Sciatic nerve (tissue), 2 donors: ENCODE data around the gene MET. TPM values are rescaled to one million over a fixed set of nuclear protein-coding genes. Genes with fewer than 3 reads are reported as not detected.
A peak's percentile ranks its signal among the peaks of the same experiment; 100 is the strongest.

Source experiments
- ATAC-seq: fragments of 200-7000 bp; cut with Tn5 transposase; one replicate; pipeline ENCODE4 v1.9.1; 2020; ENCODE audit warnings: mild to moderate bottlenecking, moderate library complexity
- DNase-seq: peaks from one replicate; pipeline ENCODE4 v3.0.0-alpha.2; 2020; ENCODE audit warnings: low spot score
- intact Hi-C: fragments of 100-400 bp; cut with DNase I; formaldehyde crosslinking; loops from one replicate; pipeline ENCODE4 v1.14.2; 2022
- total RNA-seq: library from RNA; stranded (reverse); fragmentation: NEBNext Ultra II Directional; extraction: Animal tissue kit (Norgen Biotek cat#: 25700); gene quantifications from one replicate; pipeline ENCODE4 v1.2.1, GENCODE V29; 2021
- donor health status: DM: no; HTN: no; CAD: no.
- donor health status: DM: no; HTN: no; CAD: no.

Gene MET
- total RNA-seq, 1 donor from 2014 or later, result 60.7 TPM

GRCh38 chr7:116792813-116793212 lies 120.8 kb downstream of the MET start:
- ATAC-seq (no peak), DNase-seq (no peak)
- intact Hi-C loops, result no loop called here

DNA sequence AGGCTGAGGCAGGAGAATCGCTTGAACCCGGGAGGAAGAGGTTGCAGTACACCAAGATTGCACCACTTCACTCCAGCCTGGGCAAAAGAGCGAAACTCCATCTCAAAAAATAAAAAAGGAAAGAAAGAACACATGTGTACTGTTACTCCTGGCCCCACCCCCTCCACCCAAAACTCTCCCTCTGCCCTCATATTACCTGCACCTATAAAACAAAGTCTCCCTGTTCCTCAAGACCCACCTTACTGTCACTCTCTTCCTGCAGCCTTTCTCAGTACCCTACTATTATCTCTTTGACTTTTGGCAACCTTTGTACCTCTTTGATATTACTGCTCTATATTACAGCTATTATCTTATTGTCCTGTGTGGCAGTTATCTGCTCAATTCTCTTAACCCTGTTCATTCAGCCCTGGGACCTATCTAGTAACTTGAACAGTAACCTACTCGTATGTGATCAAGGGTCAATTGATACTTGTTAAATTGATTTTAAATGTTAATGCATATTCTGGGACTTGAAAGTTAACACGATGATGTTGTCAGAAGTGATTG lies 121.9 kb downstream of the MET start:
- intact Hi-C loops, result no loop called here
- ATAC-seq, result no peak

DNA sequence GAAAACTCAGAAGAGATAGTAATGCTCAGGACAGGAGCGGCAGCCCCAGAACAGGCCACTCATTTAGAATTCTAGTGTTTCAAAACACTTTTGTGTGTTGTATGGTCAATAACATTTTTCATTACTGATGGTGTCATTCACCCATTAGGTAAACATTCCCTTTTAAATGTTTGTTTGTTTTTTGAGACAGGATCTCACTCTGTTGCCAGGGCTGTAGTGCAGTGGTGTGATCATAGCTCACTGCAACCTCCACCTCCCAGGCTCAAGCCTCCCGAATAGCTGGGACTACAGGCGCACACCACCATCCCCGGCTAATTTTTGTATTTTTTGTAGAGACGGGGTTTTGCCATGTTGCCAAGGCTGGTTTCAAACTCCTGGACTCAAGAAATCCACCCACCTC lies 124.5 kb downstream of the MET start:
- DNase-seq (no peak), ATAC-seq (no peak)
- intact Hi-C loops, result no loop called here

More for the DNA sequence above, 121.9 kb downstream of the MET start:
- no peak for DNase-seq

GRCh38 chr7:116797612-116798011 lies 125.6 kb downstream of the MET start:
- ATAC-seq, result peak; percentile 52
- DNase-seq, result no peak
- intact Hi-C loops, result no loop called here

DNA sequence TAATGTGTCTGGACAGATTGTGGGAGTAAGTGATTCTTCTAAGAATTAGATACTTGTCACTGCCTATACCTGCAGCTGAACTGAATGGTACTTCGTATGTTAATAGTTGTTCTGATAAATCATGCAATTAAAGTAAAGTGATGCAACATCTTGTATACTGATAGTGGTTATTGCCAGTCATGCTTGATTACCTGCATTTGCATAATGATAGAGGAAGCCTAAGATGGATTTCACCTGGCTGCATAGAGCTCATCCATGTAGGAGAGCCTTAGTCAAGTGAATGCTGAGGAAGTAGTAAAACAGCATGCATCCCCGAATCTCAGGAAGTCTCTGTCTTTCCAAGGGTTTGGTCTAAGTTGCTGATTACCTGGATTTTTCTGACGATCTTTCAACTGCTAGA lies 126.2 kb downstream of the MET start:
- no peak for DNase-seq
- ATAC-seq, result no peak
- intact Hi-C loops, result no loop called here

- no peak for DNase-seq
- ATAC-seq, result no peak
- intact Hi-C loops, result no loop called here
These were observed 127.9 kb downstream of the MET start for GRCh38 chr7:116799916-116800315.

DNA sequence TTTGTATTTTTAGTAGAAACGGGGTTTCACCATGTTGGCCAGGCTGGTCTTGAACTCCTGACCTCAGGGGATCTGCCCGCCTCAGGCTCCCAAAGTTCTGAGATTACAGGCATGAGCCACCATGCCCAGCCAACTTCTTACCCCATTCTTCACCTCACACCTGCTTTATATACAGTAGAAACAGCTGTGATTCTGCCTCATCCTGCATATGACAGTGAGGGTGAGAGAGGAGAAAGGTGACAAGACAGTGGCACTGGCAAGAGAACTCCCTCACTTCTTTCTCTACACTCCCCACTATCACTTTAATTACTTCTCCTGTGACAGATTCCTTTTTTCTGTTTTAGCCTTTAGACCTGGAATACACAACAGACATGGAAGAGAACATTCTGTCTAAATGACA lies 128.6 kb downstream of the MET start:
- intact Hi-C loops, result no loop called here
- ATAC-seq (no peak), DNase-seq (no peak)

- DNase-seq, result no peak
- intact Hi-C loops, result no loop called here
- ATAC-seq, result no peak
These were observed 129.2 kb downstream of the MET start for GRCh38 chr7:116801092-116801710.

DNA sequence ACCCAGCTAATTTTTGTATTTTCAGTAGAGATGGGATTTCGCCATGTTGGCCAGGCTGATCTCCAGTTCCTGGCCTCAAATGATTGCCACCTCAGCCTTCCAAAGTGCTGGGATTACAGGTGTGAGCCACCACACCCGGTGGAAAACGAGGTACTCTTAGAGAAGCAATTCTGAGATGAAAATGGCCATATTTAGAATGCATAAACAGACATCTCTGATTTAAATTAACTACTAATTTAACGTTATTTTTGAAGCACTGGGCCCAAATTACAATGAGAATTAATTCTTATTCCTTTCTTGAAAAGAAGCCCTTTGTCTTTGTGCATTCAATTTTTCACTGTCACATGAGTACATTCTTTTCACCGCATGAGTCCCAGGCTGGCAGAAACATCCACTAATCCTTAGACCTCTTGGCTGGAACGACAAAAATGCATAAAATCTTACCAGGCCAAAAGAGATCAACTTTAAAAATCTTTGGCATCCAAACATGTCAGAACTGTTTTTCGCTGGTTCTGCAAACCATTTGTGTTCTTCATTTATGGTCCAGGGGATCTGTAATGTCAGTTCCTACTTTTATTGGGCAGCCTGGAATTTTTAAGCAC lies 130.2 kb downstream of the MET start:
- intact Hi-C loops, result no loop called here
- DNase-seq (no peak), ATAC-seq (no peak)

DNA sequence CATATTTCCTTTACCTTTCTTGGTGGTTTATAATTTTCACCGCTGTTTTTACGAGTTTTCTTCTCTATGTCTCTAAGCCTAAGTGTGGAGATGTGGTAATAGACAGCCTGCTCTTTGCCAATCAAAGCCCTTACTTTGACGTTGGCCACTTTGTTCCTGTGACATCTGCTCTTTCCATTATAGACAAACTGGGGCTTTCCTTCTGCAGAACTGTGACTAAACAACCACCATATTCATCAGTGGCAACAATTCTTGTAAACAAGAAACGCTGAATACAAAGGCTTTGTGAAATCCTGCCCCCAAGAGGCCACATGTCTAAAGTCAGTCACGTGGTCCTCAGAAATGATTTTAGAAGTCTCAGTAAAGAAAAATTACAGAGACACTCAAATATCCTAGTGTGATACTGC lies 130.8 kb downstream of the MET start:
- peak; percentile 54 for ATAC-seq
- no peak for DNase-seq
- intact Hi-C loops, result no loop called here

GRCh38 chr7:116804471-116804870 lies 132.5 kb downstream of the MET start:
- intact Hi-C loops, result no loop called here
- DNase-seq (no peak), ATAC-seq (peak; percentile 37)

DNA sequence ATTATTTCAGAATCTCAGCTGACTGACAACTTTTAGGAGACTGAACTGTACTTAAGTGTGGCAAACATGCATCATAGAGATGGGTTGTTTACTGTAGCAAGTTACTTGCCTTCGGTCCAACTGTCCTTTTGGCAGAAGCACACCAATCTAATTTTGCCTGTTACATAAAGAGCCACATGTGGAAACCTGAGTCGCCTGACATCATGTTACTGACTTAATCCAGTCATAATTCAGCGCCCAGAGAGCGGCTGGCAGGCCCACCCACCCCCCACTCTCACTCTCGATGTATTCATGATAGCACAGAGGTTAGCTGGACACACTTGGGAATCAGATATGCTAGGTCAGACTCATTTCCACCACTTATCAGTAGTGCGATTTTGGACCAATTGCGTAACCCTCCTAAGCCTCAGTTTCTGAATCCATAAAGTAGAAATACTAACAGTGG lies 133.1 kb downstream of the MET start:
- DNase-seq (no peak), ATAC-seq (peak; percentile 80)
- intact Hi-C loops, result loop anchor here (5.0 kb wide), 2 partner anchors 133 to 213 kb away; partner anchors contain the start of gene MET

DNA sequence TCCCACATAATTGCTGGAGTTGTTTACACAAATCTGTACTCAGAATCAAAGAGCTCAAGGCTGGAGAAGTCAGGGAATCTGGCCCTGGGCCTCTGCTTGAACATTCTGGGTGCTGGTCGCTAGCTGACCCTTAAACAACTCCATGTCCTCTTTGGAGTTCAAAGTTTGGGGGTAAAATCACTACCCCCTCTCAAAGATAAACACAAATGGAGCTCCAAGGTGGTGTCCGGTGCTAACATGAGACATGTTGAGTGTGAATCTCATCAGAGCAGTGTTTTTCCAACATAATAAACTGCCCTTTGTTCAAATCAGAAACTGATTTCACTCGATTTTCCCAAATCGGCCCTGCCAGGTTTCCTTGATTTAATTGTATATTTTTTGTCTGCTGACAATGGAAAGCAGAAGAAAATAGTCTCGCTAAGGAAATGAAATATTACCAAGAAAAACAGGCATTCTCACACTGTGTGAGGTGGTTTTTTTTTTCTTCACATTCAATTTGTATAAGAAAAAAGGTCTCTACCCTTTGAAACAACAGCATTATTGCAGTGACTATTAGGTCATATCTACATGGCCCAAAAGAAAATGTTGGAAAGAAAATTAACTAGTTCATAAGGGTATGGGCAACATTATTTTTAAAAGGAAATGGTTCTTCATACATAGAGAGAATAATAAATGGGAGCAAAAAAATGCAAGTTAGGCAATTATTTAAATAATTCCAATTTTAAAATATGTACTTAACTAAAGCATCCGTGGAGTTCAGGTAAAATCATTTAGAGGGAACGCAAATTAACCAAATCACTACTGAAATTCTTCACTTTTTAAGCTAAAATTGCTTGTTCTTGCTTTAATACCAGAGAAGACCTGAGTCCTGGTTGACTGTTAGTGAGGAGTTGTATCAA lies 134.3 kb downstream of the MET start:
- ATAC-seq (no peak), DNase-seq (no peak)
- intact Hi-C loops, result loop anchor here (5.0 kb wide), 2 partner anchors 134 to 214 kb away; partner anchors contain the start of gene MET

DNA sequence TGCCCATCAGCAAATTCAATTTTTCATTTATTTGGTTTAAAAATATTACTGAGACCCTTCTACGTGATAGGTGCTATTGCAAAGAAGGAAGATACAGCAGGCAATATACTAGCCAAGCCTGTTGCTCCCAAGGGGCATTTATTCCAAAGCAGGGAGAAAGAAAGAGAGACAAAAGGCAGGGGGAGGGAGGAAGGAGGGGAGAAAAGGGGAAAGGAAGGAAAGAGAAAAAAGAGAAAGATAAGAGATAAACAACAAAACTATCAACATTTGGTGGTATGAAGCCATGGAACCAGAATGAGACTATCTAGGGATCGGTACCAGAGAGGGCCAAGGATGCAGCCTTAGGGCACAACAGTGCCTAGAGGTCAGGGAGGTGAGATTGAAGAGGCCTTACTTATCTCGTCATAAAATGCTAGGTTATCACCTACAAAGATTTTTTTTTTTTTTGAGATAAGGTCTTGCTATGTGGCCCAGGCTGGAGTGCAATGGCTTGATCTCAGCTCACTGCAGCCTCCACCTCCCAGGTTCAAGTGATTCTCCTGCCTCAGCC lies 135.1 kb downstream of the MET start:
- no peak for ATAC-seq
- intact Hi-C loops, result loop anchor here (5.0 kb wide), 2 partner anchors 135 to 215 kb away; partner anchors contain the start of gene MET
- DNase-seq, result no peak

GRCh38 chr7:116809636-116810266 lies 137.8 kb downstream of the MET start:
- ATAC-seq (peak; percentile 78), DNase-seq (no peak)
- intact Hi-C loops, result loop anchor here (5.0 to 10.0 kb wide), 3 partner anchors 137 to 555 kb away; partner anchors contain the start of gene MET

GRCh38 chr7:116810267-116811116 lies 138.5 kb downstream of the MET start:
- peak; percentile 51 for ATAC-seq
- DNase-seq, result no peak
- intact Hi-C loops, result loop anchor here (10.0 kb wide), 1 partner anchor 556 kb away; no protein-coding TSS in a partner anchor

- ATAC-seq (no peak), DNase-seq (no peak)
- intact Hi-C loops, result loop anchor here (10.0 kb wide), 1 partner anchor 557 kb away; no protein-coding TSS in a partner anchor
These were observed 139.8 kb downstream of the MET start for GRCh38 chr7:116811768-116812167.

GRCh38 chr7:116812860-116813259 lies 140.9 kb downstream of the MET start:
- no peak for ATAC-seq
- no peak for DNase-seq
- intact Hi-C loops, result loop anchor here (10.0 kb wide), 1 partner anchor 558 kb away; no protein-coding TSS in a partner anchor
